Body of pancreas (tissue), 4 donors: Measurements from ENCODE around the gene PRMT3.

Source experiments
- POLR2A ChIP-seq, 3 donors: fragments of 450-650 bp; IDR thresholded peaks; one replicate each; pipeline ENCODE4 v1.6.1; 2016; ENCODE audit warnings: antibody characterized with exemption in 3 of 3, mild to moderate bottlenecking in 2 of 3
- TF ChIP-seq, protein P1 (sequence below), 7 experiments: fragments of 450-650 bp in 4 of 7; fragments of 200-600 bp in 3 of 7; sonication (generic) in 3 of 7; IDR thresholded peaks; one replicate each; pipeline ENCODE4 v1.5.1; 2016 to 2019; ENCODE audit warnings: antibody characterized with exemption in 7 of 7

DNA sequence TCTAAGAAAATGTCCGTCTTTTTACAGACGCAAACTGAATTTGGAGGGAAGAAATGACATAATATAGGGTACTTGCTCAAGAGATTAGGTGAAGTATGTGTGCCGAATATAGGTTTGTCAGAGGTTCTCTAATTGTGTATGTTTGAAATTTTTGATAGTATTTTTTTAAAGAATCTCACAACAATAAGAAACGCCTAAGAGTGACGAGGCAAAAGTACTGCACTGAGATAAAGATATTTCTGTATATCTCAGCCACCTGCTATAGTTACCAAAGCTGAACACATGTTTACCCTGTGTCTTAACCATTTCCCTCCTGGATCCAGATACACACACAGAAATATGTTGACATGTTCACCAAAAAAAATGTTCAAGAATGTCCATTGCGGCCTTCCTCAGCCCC is 92.0 kb downstream of the PRMT3 start:
- TF ChIP-seq, protein P1, sequence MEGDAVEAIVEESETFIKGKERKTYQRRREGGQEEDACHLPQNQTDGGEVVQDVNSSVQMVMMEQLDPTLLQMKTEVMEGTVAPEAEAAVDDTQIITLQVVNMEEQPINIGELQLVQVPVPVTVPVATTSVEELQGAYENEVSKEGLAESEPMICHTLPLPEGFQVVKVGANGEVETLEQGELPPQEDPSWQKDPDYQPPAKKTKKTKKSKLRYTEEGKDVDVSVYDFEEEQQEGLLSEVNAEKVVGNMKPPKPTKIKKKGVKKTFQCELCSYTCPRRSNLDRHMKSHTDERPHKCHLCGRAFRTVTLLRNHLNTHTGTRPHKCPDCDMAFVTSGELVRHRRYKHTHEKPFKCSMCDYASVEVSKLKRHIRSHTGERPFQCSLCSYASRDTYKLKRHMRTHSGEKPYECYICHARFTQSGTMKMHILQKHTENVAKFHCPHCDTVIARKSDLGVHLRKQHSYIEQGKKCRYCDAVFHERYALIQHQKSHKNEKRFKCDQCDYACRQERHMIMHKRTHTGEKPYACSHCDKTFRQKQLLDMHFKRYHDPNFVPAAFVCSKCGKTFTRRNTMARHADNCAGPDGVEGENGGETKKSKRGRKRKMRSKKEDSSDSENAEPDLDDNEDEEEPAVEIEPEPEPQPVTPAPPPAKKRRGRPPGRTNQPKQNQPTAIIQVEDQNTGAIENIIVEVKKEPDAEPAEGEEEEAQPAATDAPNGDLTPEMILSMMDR (IDR thresholded peaks at IDR 0.05): no peak
- TF ChIP-seq POLR2A (IDR thresholded peaks at IDR 0.05): no peak
